Spleen (tissue), 11 donors: Measurements from ENCODE around the gene BSND. TPM values are rescaled to one million over a fixed set of nuclear protein-coding genes. Genes with fewer than 3 reads are reported as not detected.

ENCODE experiments used
- DNase-seq: peaks from one replicate; pipeline ENCODE4 v3.0.0-alpha.2; 2020
- H3K27ac ChIP-seq, 8 donors: fragments of 200-600 bp; sonication (generic) in 7 of 8; 1 replicate in 4 of 8; 2 replicates in 4 of 8; pipeline versions ENCODE4 v1.5.0 to v1.8.0; 2016 to 2021; ENCODE audit warnings: inconsistent platforms in 4 of 8, mild to moderate bottlenecking in 4 of 8, moderate library complexity in 1 of 8
- H3K27me3 ChIP-seq, 7 donors: fragments of 200-600 bp; sonication (generic) in 6 of 7; replicated peaks in 1 of 7; 1 replicate in 4 of 7; 2 replicates in 3 of 7; pipeline versions ENCODE4 v1.5.0 to v1.8.0; 2016 to 2021; ENCODE audit warnings: inconsistent platforms in 3 of 7, mild to moderate bottlenecking in 1 of 7
- H3K36me3 ChIP-seq, 6 donors: fragments of 200-600 bp; sonication (generic) in 5 of 6; 1 replicate in 4 of 6; 2 replicates in 2 of 6; pipeline versions ENCODE4 v1.5.0 to v1.8.0; 2016 to 2021; ENCODE audit warnings: inconsistent platforms in 2 of 6
- H3K4me1 ChIP-seq, 6 donors: fragments of 200-600 bp; sonication (generic) in 5 of 6; 1 replicate in 3 of 6; 2 replicates in 3 of 6; pipeline versions ENCODE4 v1.5.0 to v1.8.0; 2016 to 2021; ENCODE audit warnings: inconsistent platforms in 3 of 6
- H3K4me3 ChIP-seq, 8 donors: fragments of 200-600 bp; sonication (generic) in 7 of 8; 1 replicate in 4 of 8; 2 replicates in 4 of 8; pipeline versions ENCODE4 v1.5.0 to v1.8.0; 2016 to 2021; ENCODE audit warnings: inconsistent platforms in 4 of 8, mild to moderate bottlenecking in 4 of 8, moderate library complexity in 2 of 8
- H3K9me3 ChIP-seq, 8 donors: fragments of 200-600 bp; sonication (generic) in 7 of 8; 1 replicate in 4 of 8; 2 replicates in 4 of 8; pipeline versions ENCODE4 v1.5.0 to v1.8.0; 2016 to 2021; ENCODE audit warnings: inconsistent platforms in 4 of 8
- CTCF ChIP-seq, 11 experiments: fragments of 200-600 bp in 7 of 11; fragments of 450-650 bp in 4 of 11; sonication (generic) in 4 of 11; IDR thresholded peaks in 8 of 11; conservative IDR thresholded peaks in 3 of 11; 1 replicate in 7 of 11; 2 replicates in 4 of 11; pipeline versions ENCODE4 v1.4.0 to v1.8.0; 2016 to 2021; ENCODE audit warnings: antibody characterized with exemption in 11 of 11, inconsistent platforms in 4 of 11, mild to moderate bottlenecking in 1 of 11
- POLR2A ChIP-seq, 3 donors: fragments of 450-650 bp; IDR thresholded peaks; one replicate each; pipeline ENCODE4 v1.5.1; 2017; ENCODE audit warnings: antibody characterized with exemption in 3 of 3, mild to moderate bottlenecking in 1 of 3
- POLR2AphosphoS5 ChIP-seq, 3 donors: sonication (generic); formaldehyde crosslinking; IDR thresholded peaks; one replicate each; pipeline ENCODE4 v1.5.1; 2017; ENCODE audit warnings: antibody characterized with exemption in 3 of 3
- WGBS, 5 donors: extraction: QIAGEN DNeasy Blood & Tissue Kit in 3 of 5; methylation state at CpG; one replicate each; pipeline versions ENCODE4 v1.1.5 to v1.1.7; 2013 to 2018; 5-methylcytosine and 5-hydroxymethylcytosine counted together
- intact Hi-C: fragments of 100-400 bp; cut with DNase I; formaldehyde crosslinking; loops from one replicate; pipeline ENCODE4 v1.15.0; 2023; ENCODE audit warnings: low total_unique reads
- polyA plus RNA-seq, 3 donors: library from polyadenylated mRNA; stranded (reverse); fragments of 200-250 nt; gene quantifications; one replicate each; pipeline ENCODE4 v1.2.1, GENCODE V29; 2013
- total RNA-seq, 7 donors: library from RNA; depleted of rRNA in 3 of 7; stranded (reverse); fragments of >200 nt in 3 of 7; fragmentation: NEBNext Ultra II Directional in 4 of 7; extraction: Animal tissue kit (Norgen Biotek cat#: 25700) in 4 of 7; gene quantifications; one replicate each; pipeline versions ENCODE4 v1.1.0 to v1.2.1, GENCODE V29; 2016 to 2021
- donor health status: healthy with polysubstance abuse.
- donor health status: DM: no; HTN: no; CAD: no; lungs with moderate emphysema.
- donor health status: DM: no; HTN: no; CAD: no.
- donor health status: Bipolar disorder and iron deficiency.
- donor health status: healthy.
- donor health status: DM: no; HTN: no; CAD: no.
- donor health status: DM: yes; HTN: yes; CAD: no.

BSND gene
- total and polyA plus RNA-seq, 10 donors = 0.02 to 0.20 (median 0.09) TPM; not detected in 5

GRCh38 chr1:54951810-54952226 lies 46.9 kb upstream of the BSND start:
- intact Hi-C loops = loop anchor here (5.0 kb wide), 1 partner anchor 45 kb away; the partner anchor contains the start of gene BSND
- 87 to 95% (median 90%) methylated on average over 4 of the region's 4 CpGs for WGBS, 5 donors
- no peak overlapping the region for H3K27ac ChIP-seq
- DNase-seq = no peak
- H3K4me3 ChIP-seq = no peak overlapping the region
- H3K36me3 ChIP-seq = no peaks in the 10 kb centered on the region
- no peak for TF ChIP-seq POLR2AphosphoS5 (IDR thresholded peaks at IDR 0.05)
- TF ChIP-seq CTCF (IDR thresholded peaks at IDR 0.05 in 8 of 11, conservative IDR thresholded peaks at IDR 0.05 in 3 of 11) = no peak
- no peak for TF ChIP-seq POLR2A (IDR thresholded peaks at IDR 0.05)
- H3K9me3 ChIP-seq = no peaks in the 10 kb centered on the region
- H3K4me1 ChIP-seq = peaks cover 0 to 30% (median 8%) of the 10 kb centered on the region in 6 donors
- H3K27me3 ChIP-seq = peaks cover 0 to 7% (median 0%) of the 10 kb centered on the region in 7 donors

- TF ChIP-seq POLR2AphosphoS5 (IDR thresholded peaks at IDR 0.05) (no peak), POLR2A (IDR thresholded peaks at IDR 0.05) (no peak), CTCF (IDR thresholded peaks at IDR 0.05 in 8 of 11, conservative IDR thresholded peaks at IDR 0.05 in 3 of 11) (no peak)
- no peak for DNase-seq
- H3K27ac ChIP-seq = no peak overlapping the region
- no peaks in the 10 kb centered on the region for H3K36me3 ChIP-seq
- 75 to 85% (median 80%) methylated on average over 4 of the region's 4 CpGs for WGBS, 5 donors
- H3K4me1 ChIP-seq = peaks cover 0 to 24% (median 8%) of the 10 kb centered on the region in 6 donors
- H3K27me3 ChIP-seq = peaks cover 0 to 7% (median 0%) of the 10 kb centered on the region in 7 donors
- H3K9me3 ChIP-seq = peaks cover 0 to 9% (median 8%) of the 10 kb centered on the region in 8 donors
- H3K4me3 ChIP-seq = no peak overlapping the region
- intact Hi-C loops = loop anchor here (5.0 kb wide), 1 partner anchor 44 kb away; the partner anchor contains the start of gene BSND
Observed at GRCh38 chr1:54952950-54953718, 45.6 kb upstream of the BSND start.

- TF ChIP-seq POLR2A (IDR thresholded peaks at IDR 0.05) = no peak
- TF ChIP-seq POLR2AphosphoS5 (IDR thresholded peaks at IDR 0.05) = no peak
- no peak for TF ChIP-seq CTCF (IDR thresholded peaks at IDR 0.05 in 8 of 11, conservative IDR thresholded peaks at IDR 0.05 in 3 of 11)
Observed at GRCh38 chr1:54953846-54954245, 44.9 kb upstream of the BSND start.

GRCh38 chr1:54955359-54955758 lies 43.4 kb upstream of the BSND start:
- DNase-seq = no peak
- 24 to 74% (median 66%) methylated on average over 1 of the region's 1 CpG for WGBS, 5 donors
- no peaks in the 10 kb centered on the region for H3K36me3 ChIP-seq
- H3K27ac ChIP-seq = peak overlapping the region in 1 of 8 donors; percentile 28
- peaks cover 0 to 8% (median 6%) of the 10 kb centered on the region in 6 donors for H3K4me1 ChIP-seq
- intact Hi-C loops = no loop called here
- peaks cover 0 to 5% (median 0%) of the 10 kb centered on the region in 7 donors for H3K27me3 ChIP-seq
- no peak for TF ChIP-seq CTCF (IDR thresholded peaks at IDR 0.05 in 8 of 11, conservative IDR thresholded peaks at IDR 0.05 in 3 of 11)
- TF ChIP-seq POLR2A (IDR thresholded peaks at IDR 0.05) = no peak
- TF ChIP-seq POLR2AphosphoS5 (IDR thresholded peaks at IDR 0.05) = no peak
- no peak overlapping the region for H3K4me3 ChIP-seq
- peaks cover 0 to 22% (median 20%) of the 10 kb centered on the region in 8 donors for H3K9me3 ChIP-seq

More at GRCh38 chr1:54953846-54954245, 44.9 kb upstream of the BSND start:
- WGBS, 5 donors = 74 to 89% (median 85%) methylated on average over 3 of the region's 3 CpGs
- peaks cover 0 to 16% (median 8%) of the 10 kb centered on the region in 6 donors for H3K4me1 ChIP-seq
- intact Hi-C loops = loop anchor here (5.0 kb wide), 1 partner anchor 43 kb away; the partner anchor contains the start of gene BSND
- H3K36me3 ChIP-seq = no peaks in the 10 kb centered on the region
- peaks cover 0 to 13% (median 12%) of the 10 kb centered on the region in 8 donors for H3K9me3 ChIP-seq
- H3K27me3 ChIP-seq = peaks cover 0 to 7% (median 0%) of the 10 kb centered on the region in 7 donors
- DNase-seq = no peak
- H3K4me3 ChIP-seq = no peak overlapping the region
- no peak overlapping the region for H3K27ac ChIP-seq
